HEK293 (cell line): ENCODE measurements around the gene OR1J4.

ENCODE experiments used
- ZBTB17 ChIP-seq: fragments of 450-650 bp; formaldehyde crosslinking; IDR thresholded peaks from 2 replicates; pipeline ENCODE4 v1.5.1; 2016; ENCODE audit warnings: missing biosample characterization, missing genetic modification characterization
- ZFHX2 ChIP-seq: fragments of 450-650 bp; formaldehyde crosslinking; conservative IDR thresholded peaks from 2 replicates; pipeline ENCODE4 v1.5.1; 2016; ENCODE audit warnings: missing biosample characterization, missing genetic modification characterization
- ZNF785 ChIP-seq: fragments of 450-650 bp; formaldehyde crosslinking; IDR thresholded peaks from 2 replicates; pipeline ENCODE4 v1.5.1; 2016; ENCODE audit warnings: missing biosample characterization, missing genetic modification characterization
- TF ChIP-seq, protein P1 (sequence below): fragments of 450-650 bp; formaldehyde crosslinking; IDR thresholded peaks from 2 replicates; pipeline ENCODE4 v1.5.1; 2016; ENCODE audit warnings: missing biosample characterization, missing genetic modification characterization

DNA sequence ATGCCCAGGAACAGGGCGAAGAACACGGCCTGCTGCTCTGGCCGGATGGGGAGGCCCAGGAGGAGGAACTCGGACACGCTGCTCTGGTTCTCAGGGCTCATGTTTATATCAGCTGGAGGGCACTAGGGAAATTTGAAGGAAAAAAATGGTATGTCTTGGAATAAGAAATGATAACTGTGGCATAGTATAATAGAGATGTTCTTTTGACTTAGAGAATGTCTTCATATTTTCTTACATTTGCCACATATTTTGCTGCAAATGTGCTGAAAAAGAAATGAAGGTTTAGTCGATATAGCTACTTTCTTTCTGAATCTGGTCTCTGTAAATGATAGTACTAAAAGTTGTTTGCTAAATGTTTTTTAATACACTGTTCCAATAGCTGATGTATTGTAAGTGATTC, 41.1 kb upstream of the OR1J4 start, which contains the start of gene OR1J1:
- TF ChIP-seq ZBTB17 (tag by site-specific recombination) (no peak), ZFHX2 (no peak), ZNF785 (no peak)
- TF ChIP-seq, protein P1, sequence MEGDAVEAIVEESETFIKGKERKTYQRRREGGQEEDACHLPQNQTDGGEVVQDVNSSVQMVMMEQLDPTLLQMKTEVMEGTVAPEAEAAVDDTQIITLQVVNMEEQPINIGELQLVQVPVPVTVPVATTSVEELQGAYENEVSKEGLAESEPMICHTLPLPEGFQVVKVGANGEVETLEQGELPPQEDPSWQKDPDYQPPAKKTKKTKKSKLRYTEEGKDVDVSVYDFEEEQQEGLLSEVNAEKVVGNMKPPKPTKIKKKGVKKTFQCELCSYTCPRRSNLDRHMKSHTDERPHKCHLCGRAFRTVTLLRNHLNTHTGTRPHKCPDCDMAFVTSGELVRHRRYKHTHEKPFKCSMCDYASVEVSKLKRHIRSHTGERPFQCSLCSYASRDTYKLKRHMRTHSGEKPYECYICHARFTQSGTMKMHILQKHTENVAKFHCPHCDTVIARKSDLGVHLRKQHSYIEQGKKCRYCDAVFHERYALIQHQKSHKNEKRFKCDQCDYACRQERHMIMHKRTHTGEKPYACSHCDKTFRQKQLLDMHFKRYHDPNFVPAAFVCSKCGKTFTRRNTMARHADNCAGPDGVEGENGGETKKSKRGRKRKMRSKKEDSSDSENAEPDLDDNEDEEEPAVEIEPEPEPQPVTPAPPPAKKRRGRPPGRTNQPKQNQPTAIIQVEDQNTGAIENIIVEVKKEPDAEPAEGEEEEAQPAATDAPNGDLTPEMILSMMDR (tag by site-specific recombination) = no peak
